GM18519 (cell line): ENCODE data around the gene DLST.

ENCODE experiments used
- ATAC-seq: cut with Tn5 transposase; IDR thresholded peaks from one replicate; pipeline ENCODE4 v1.9.1; 2021; ENCODE audit warnings: mild to moderate bottlenecking, moderate library complexity; ENCODE audit not compliant: unreplicated experiment, low FRiP score

Gene DLST

GRCh38 chr14:74950795-74951442 is 69.2 kb downstream of the DLST start:
- no peak for ATAC-seq

- no peak for ATAC-seq
Measured at GRCh38 chr14:74951443-74952179, 69.9 kb downstream of the DLST start.

GRCh38 chr14:74952180-74952665 is 70.5 kb downstream of the DLST start:
- no peak for ATAC-seq

- ATAC-seq, result no peak
Measured at GRCh38 chr14:74952697-74953484, 71.2 kb downstream of the DLST start.
